GM13976 (cell line): ENCODE results near the gene COX7B.
"Not testable (repeated sequence)": the region's sequence is repeated elsewhere in the genome, so short reads cannot be mapped to it uniquely, and the experiment has no call there.

Source experiments
- DNase-seq: peaks from one replicate; pipeline ENCODE4 v3.0.0; 2012; ENCODE audit warnings: low spot score
- CTCF ChIP-seq: IDR thresholded peaks from 2 replicates; pipeline ENCODE4 v1.5.1; 2012; ENCODE audit warnings: borderline replicate concordance, mild to moderate bottlenecking; ENCODE audit not compliant: insufficient read depth; ENCODE audit errors: extremely low read depth, missing control alignments, control extremely low read depth
- in situ Hi-C: fragments of 300-500 bp; cut with MboI; formaldehyde crosslinking; loops from one replicate; pipeline ENCODE4 v1.12.0; 2022; ENCODE audit warnings: low sequenced_read_pairs, mixed read lengths, inconsistent platforms; ENCODE audit not compliant: unreplicated experiment

COX7B gene

GRCh38 chrX:77899081-77899828 is at the start of gene COX7B:
Gene COX7B (plus strand): TSS chrX:77899468. CDS start chrX:77899554, 86 bp downstream.
- peak; percentile 17 for TF ChIP-seq CTCF
- peak; percentile 68 for DNase-seq
- in situ Hi-C loops = no loop called here

GRCh38 chrX:77875372-77875771 is 23.9 kb upstream of the COX7B start:
- no peak for TF ChIP-seq CTCF
- in situ Hi-C loops = no loop called here
- DNase-seq = no peak

GRCh38 chrX:77881418-77881817 is 17.9 kb upstream of the COX7B start:
- in situ Hi-C loops, DNase-seq: not testable (repeated sequence)

- TF ChIP-seq CTCF = no peak
- DNase-seq = no peak
- in situ Hi-C loops = no loop called here
Observed at GRCh38 chrX:77892887-77893286, 6.4 kb upstream of the COX7B start.

GRCh38 chrX:77893713-77894112 is 5.6 kb upstream of the COX7B start:
- DNase-seq = no peak
- in situ Hi-C loops = no loop called here
- TF ChIP-seq CTCF = no peak

- DNase-seq = peak; percentile 76
- in situ Hi-C loops = no loop called here
- no peak for TF ChIP-seq CTCF
Observed at GRCh38 chrX:77894921-77895886, 4.1 kb upstream of the COX7B start, which contains the start of gene MAGT1. Gene MAGT1 (minus strand): TSS chrX:77895435. CDS start chrX:77895410, 25 bp downstream.
